HepG2 (cell line): Measurements from ENCODE around the gene FOSL2. TPM values are rescaled to one million over a fixed set of nuclear protein-coding genes. Genes with fewer than 3 reads are reported as not detected.

Experiments used
- ARHGAP35 ChIP-seq: sonication (generic); formaldehyde crosslinking; IDR thresholded peaks from 2 replicates; pipeline ENCODE4 v1.9.0; 2022; ENCODE audit warnings: mild to moderate bottlenecking, inconsistent platforms, moderate library complexity, missing genetic modification reagents, borderline replicate concordance
- POLR2A ChIP-seq, 2 experiments: IDR thresholded peaks; 2 replicates each; pipeline ENCODE4 v1.6.1; 2011; ENCODE audit warnings: low read depth in 2 of 2, low read length in 2 of 2, mild to moderate bottlenecking in 1 of 2, moderate library complexity in 1 of 2; ENCODE audit not compliant: insufficient read depth in 1 of 2
- SYNCRIP ChIP-seq: fragments of 200-400 bp; formaldehyde crosslinking; IDR thresholded peaks from 2 replicates; pipeline ENCODE4 v1.6.1; 2018; ENCODE audit warnings: mild to moderate bottlenecking, low read depth, low read length; ENCODE audit not compliant: insufficient read depth
- YY1 ChIP-seq: IDR thresholded peaks from 2 replicates; pipeline ENCODE4 v1.6.1; 2011; ENCODE audit warnings: low read length, low read depth, moderate library complexity, mild to moderate bottlenecking; ENCODE audit not compliant: insufficient read depth, insufficient replicate concordance
- ZNF30 ChIP-seq: sonication (generic); formaldehyde crosslinking; IDR thresholded peaks from 2 replicates; pipeline ENCODE4 v1.5.0; 2020; ENCODE audit warnings: mild to moderate bottlenecking, missing genetic modification reagents
- ZNF331 ChIP-seq: sonication (generic); formaldehyde crosslinking; IDR thresholded peaks from 2 replicates; pipeline ENCODE4 v1.4.0; 2020; ENCODE audit warnings: missing genetic modification reagents
- ZNF614 ChIP-seq: IDR thresholded peaks from 2 replicates; pipeline ENCODE4 v1.6.1; 2018; ENCODE audit warnings: missing biosample characterization, missing genetic modification reagents, inconsistent platforms, borderline replicate concordance
- ZNF660 ChIP-seq: sonication (generic); formaldehyde crosslinking; IDR thresholded peaks from 2 replicates; pipeline ENCODE4 v1.5.1; 2020; ENCODE audit warnings: mild to moderate bottlenecking, low read depth, missing genetic modification reagents, borderline replicate concordance
- ZNF773 ChIP-seq: sonication (generic); formaldehyde crosslinking; IDR thresholded peaks from 2 replicates; pipeline ENCODE4 v1.4.0; 2020; ENCODE audit warnings: missing genetic modification reagents, borderline replicate concordance
- polyA plus RNA-seq, 8 experiments: library from polyadenylated mRNA; depleted of rRNA in 3 of 8; stranded (reverse) in 7 of 8; unstranded in 1 of 8; fragments of >200 nt; fragmentation: Illumina TruSeq in 4 of 8; extraction: Trizol in 4 of 8; gene quantifications; 2 replicates each; pipeline versions ENCODE4 v1.2.1 to v1.2.3, GENCODE V29; 2011 to 2016; ENCODE audit warnings: low read depth in 4 of 8, missing spikeins in 1 of 8, mixed read lengths in 1 of 8; ENCODE audit not compliant: insufficient read depth in 1 of 8
- total RNA-seq, 5 experiments: library from RNA; depleted of rRNA; stranded (reverse); fragments of >200 nt; fragmentation: Illumina TruSeq; extraction: Trizol; gene quantifications; 2 replicates each; pipeline ENCODE4 v1.2.3, GENCODE V29; 2016; ENCODE audit warnings: low read depth in 1 of 5
- TF ChIP-seq, protein P1 (sequence below): sonication (generic); formaldehyde crosslinking; IDR thresholded peaks from 2 replicates; pipeline ENCODE4 v1.4.0; 2020; ENCODE audit warnings: missing genetic modification reagents
- TF ChIP-seq, protein P2 (sequence below): sonication (generic); formaldehyde crosslinking; IDR thresholded peaks from 2 replicates; pipeline ENCODE4 v1.5.0; 2020; ENCODE audit warnings: missing genetic modification reagents
- TF ChIP-seq, protein P3 (sequence below): IDR thresholded peaks from 2 replicates; pipeline ENCODE4 v1.6.1; 2012; ENCODE audit warnings: low read length, improper control_type of control experiment
- TF ChIP-seq, protein P4 (sequence below): sonication (generic); formaldehyde crosslinking; IDR thresholded peaks from 2 replicates; pipeline ENCODE4 v1.5.1; 2020; ENCODE audit warnings: mild to moderate bottlenecking, moderate library complexity, missing genetic modification reagents
- TF ChIP-seq, protein P5 (sequence below): sonication (generic); formaldehyde crosslinking; IDR thresholded peaks from 2 replicates; pipeline ENCODE4 v1.5.1; 2020; ENCODE audit warnings: mild to moderate bottlenecking, missing genetic modification reagents, borderline replicate concordance

Gene FOSL2
- total and polyA plus RNA-seq, 2 of the 13 experiments (the other 11 are each of a cell fraction or from before 2014, with no cell fraction given): 3.4 to 18.1 TPM

DNA sequence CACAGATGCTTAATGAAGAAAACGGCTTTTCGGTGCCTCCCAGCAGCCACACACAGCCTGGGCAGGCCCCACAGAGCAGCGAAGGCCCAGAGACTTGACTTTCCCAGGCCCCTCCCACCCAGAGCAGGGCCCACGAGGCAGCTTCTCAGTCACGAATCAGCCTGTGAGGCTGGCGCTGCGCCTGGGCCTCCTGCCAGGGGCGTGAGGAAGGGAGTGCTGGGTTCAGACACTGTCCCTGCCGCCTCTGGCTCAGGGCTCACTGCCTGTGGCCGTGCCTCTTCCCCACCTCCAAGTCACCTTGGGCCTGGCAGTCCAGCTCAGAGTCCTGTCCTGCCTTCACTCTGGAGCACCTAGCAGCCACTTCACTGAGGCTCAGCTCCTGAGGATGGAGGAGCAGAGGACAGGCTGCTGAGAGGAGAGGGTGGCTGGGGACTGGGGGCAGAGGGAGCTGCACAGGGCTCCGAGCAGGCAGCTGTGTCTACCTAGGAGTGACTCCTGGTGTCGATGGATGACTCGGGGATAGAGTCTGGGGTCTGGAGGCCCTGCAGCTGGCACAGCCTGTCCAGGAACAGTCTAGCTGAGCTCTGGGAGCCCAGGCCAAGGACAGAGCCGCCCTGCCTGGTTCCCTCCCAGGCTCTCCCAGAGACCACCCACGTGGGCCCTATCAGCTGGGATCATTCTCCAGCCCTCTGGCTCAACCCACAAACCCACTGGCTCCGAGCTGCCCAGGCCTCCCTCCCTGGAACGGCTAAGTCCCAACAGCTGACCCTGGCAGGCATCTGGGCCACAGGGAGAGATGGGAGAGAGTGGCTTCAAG is 36.4 kb upstream of the FOSL2 start (continued):
- TF ChIP-seq, protein P1, sequence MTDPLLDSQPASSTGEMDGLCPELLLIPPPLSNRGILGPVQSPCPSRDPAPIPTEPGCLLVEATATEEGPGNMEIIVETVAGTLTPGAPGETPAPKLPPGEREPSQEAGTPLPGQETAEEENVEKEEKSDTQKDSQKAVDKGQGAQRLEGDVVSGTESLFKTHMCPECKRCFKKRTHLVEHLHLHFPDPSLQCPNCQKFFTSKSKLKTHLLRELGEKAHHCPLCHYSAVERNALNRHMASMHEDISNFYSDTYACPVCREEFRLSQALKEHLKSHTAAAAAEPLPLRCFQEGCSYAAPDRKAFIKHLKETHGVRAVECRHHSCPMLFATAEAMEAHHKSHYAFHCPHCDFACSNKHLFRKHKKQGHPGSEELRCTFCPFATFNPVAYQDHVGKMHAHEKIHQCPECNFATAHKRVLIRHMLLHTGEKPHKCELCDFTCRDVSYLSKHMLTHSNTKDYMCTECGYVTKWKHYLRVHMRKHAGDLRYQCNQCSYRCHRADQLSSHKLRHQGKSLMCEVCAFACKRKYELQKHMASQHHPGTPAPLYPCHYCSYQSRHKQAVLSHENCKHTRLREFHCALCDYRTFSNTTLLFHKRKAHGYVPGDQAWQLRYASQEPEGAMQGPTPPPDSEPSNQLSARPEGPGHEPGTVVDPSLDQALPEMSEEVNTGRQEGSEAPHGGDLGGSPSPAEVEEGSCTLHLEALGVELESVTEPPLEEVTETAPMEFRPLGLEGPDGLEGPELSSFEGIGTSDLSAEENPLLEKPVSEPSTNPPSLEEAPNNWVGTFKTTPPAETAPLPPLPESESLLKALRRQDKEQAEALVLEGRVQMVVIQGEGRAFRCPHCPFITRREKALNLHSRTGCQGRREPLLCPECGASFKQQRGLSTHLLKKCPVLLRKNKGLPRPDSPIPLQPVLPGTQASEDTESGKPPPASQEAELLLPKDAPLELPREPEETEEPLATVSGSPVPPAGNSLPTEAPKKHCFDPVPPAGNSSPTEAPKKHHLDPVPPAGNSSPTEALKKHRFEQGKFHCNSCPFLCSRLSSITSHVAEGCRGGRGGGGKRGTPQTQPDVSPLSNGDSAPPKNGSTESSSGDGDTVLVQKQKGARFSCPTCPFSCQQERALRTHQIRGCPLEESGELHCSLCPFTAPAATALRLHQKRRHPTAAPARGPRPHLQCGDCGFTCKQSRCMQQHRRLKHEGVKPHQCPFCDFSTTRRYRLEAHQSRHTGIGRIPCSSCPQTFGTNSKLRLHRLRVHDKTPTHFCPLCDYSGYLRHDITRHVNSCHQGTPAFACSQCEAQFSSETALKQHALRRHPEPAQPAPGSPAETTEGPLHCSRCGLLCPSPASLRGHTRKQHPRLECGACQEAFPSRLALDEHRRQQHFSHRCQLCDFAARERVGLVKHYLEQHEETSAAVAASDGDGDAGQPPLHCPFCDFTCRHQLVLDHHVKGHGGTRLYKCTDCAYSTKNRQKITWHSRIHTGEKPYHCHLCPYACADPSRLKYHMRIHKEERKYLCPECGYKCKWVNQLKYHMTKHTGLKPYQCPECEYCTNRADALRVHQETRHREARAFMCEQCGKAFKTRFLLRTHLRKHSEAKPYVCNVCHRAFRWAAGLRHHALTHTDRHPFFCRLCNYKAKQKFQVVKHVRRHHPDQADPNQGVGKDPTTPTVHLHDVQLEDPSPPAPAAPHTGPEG (CRISPR knock-in tag): no peak
- TF ChIP-seq ZNF773 (CRISPR knock-in tag): no peak
- TF ChIP-seq, protein P2, sequence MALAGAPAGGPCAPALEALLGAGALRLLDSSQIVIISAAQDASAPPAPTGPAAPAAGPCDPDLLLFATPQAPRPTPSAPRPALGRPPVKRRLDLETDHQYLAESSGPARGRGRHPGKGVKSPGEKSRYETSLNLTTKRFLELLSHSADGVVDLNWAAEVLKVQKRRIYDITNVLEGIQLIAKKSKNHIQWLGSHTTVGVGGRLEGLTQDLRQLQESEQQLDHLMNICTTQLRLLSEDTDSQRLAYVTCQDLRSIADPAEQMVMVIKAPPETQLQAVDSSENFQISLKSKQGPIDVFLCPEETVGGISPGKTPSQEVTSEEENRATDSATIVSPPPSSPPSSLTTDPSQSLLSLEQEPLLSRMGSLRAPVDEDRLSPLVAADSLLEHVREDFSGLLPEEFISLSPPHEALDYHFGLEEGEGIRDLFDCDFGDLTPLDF (CRISPR knock-in tag): no peak
- TF ChIP-seq, protein P3, sequence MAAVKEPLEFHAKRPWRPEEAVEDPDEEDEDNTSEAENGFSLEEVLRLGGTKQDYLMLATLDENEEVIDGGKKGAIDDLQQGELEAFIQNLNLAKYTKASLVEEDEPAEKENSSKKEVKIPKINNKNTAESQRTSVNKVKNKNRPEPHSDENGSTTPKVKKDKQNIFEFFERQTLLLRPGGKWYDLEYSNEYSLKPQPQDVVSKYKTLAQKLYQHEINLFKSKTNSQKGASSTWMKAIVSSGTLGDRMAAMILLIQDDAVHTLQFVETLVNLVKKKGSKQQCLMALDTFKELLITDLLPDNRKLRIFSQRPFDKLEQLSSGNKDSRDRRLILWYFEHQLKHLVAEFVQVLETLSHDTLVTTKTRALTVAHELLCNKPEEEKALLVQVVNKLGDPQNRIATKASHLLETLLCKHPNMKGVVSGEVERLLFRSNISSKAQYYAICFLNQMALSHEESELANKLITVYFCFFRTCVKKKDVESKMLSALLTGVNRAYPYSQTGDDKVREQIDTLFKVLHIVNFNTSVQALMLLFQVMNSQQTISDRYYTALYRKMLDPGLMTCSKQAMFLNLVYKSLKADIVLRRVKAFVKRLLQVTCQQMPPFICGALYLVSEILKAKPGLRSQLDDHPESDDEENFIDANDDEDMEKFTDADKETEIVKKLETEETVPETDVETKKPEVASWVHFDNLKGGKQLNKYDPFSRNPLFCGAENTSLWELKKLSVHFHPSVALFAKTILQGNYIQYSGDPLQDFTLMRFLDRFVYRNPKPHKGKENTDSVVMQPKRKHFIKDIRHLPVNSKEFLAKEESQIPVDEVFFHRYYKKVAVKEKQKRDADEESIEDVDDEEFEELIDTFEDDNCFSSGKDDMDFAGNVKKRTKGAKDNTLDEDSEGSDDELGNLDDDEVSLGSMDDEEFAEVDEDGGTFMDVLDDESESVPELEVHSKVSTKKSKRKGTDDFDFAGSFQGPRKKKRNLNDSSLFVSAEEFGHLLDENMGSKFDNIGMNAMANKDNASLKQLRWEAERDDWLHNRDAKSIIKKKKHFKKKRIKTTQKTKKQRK: no peak
- TF ChIP-seq ARHGAP35 (CRISPR knock-in tag): no peak
- TF ChIP-seq POLR2A (IDR thresholded peaks at IDR 0.05; ENCODE audit: insufficient read depth in 1 of 2, low read depth in 2 of 2, low read length in 2 of 2): no peak
- TF ChIP-seq SYNCRIP: no peak
- TF ChIP-seq ZNF660: no peak
- TF ChIP-seq, protein P4, sequence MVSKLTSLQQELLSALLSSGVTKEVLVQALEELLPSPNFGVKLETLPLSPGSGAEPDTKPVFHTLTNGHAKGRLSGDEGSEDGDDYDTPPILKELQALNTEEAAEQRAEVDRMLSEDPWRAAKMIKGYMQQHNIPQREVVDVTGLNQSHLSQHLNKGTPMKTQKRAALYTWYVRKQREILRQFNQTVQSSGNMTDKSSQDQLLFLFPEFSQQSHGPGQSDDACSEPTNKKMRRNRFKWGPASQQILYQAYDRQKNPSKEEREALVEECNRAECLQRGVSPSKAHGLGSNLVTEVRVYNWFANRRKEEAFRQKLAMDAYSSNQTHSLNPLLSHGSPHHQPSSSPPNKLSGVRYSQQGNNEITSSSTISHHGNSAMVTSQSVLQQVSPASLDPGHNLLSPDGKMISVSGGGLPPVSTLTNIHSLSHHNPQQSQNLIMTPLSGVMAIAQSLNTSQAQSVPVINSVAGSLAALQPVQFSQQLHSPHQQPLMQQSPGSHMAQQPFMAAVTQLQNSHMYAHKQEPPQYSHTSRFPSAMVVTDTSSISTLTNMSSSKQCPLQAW (CRISPR knock-in tag): no peak
- TF ChIP-seq ZNF30 (CRISPR knock-in tag): no peak
- TF ChIP-seq ZNF614: no peak
- 0 out of 2 replicates have a peak, but pooled peaks have one; percentile 15 for TF ChIP-seq ZNF331
- TF ChIP-seq, protein P5, sequence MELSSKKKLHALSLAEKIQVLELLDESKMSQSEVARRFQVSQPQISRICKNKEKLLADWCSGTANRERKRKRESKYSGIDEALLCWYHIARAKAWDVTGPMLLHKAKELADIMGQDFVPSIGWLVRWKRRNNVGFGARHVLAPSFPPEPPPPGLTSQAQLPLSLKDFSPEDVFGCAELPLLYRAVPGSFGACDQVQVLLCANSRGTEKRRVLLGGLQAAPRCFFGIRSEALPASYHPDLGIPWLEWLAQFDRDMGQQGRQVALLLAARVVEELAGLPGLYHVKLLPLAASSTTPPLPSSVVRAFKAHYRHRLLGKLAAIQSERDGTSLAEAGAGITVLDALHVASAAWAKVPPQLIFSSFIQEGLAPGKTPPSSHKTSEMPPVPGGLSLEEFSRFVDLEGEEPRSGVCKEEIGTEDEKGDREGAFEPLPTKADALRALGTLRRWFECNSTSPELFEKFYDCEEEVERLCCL (CRISPR knock-in tag): no peak
- TF ChIP-seq YY1: no peak
